SKM-1 treated with dmso at 0.1 percent for 144 hours (cell line): Measurements from ENCODE around the gene NEU4.
"Not testable (repeated sequence)": the region's sequence is repeated elsewhere in the genome, so short reads cannot be mapped to it uniquely, and the experiment has no call there.

Source experiments
- DNase-seq: peaks from one replicate; lab custom pipeline; 2025; ENCODE audit not compliant: unreplicated experiment; lab: John Stamatoyannopoulos, UW

The NEU4 gene, protein sequence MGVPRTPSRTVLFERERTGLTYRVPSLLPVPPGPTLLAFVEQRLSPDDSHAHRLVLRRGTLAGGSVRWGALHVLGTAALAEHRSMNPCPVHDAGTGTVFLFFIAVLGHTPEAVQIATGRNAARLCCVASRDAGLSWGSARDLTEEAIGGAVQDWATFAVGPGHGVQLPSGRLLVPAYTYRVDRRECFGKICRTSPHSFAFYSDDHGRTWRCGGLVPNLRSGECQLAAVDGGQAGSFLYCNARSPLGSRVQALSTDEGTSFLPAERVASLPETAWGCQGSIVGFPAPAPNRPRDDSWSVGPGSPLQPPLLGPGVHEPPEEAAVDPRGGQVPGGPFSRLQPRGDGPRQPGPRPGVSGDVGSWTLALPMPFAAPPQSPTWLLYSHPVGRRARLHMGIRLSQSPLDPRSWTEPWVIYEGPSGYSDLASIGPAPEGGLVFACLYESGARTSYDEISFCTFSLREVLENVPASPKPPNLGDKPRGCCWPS

DNA sequence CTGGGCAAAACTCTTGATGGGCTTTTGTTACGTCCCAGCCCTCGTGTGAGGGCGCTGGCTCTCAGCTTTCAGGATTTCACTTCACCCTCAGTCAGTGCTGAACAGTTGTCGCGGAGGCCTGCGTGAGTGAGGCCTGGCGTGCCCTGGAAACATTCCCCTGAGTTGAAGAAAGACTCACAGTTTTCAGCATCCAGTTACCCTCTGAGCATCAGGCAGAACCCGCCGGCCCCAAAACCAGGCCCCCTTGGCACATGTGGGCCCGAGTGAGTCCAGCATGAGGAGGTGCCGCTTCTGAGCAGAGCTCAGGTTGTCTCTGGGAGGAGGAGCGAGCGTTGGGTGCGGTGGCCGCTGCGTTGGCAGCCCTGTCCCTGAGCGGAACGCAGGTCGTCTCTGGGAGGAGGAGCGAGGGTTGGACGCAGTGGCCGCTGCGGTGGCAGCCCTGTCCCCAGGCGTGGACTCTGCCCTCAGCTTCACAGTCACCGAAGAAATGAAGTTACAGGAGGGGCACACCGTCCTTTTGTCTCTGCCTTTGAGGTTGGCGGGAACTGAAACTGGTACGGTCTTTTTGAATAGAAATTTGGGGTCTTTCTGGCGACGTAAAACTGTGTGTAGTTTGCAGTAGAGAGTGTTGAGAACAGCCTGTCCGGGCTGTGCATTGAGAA lies at the start of gene NEU4:
Gene NEU4 (plus strand): TSS at position 473 of the 662 bp plus-strand sequence. CDS start 5,292 bp downstream, outside the sequence.
- DNase-seq, result no peak

DNA sequence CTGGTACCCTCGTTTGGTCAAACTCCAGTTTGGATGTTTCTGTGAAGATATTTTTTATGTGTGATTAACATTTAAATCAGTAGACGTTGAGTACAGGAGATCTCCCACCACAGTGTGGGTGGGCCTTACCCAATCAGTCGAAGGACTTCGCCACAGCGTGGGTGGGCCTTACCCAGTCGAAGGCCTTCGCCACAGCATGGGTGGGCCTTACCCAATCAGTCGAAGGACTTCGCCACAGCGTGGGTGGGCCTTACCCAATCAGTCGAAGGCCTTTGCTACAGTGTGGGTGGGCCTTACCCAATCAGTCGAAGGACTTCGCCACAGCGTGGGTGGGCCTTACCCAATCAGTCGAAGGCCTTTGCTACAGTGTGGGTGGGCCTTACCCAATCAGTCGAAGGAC lies 49.1 kb upstream of the NEU4 start:
- DNase-seq, result not testable (repeated sequence)

DNA sequence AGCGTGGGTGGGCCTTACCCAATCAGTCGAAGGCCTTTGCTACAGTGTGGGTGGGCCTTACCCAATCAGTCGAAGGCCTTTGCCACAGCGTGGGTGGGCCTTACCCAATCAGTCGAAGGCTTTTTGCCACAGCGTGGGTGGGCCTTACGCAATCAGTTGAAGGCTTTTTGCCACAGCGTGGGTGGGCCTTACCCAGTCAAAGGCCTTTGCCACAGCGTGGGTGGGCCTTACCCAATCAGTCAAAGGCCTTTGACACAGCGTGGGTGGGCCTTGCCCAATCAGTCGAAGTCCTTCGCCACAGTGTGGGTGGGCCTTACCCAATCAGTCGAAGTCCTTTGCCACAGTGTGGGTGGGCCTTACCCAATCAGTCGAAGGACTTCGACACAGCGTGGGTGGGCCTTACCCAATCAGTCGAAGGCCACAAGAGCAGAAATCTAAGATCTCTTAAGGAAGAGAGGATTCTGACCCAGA lies 48.7 kb upstream of the NEU4 start:
- no peak for DNase-seq

DNA sequence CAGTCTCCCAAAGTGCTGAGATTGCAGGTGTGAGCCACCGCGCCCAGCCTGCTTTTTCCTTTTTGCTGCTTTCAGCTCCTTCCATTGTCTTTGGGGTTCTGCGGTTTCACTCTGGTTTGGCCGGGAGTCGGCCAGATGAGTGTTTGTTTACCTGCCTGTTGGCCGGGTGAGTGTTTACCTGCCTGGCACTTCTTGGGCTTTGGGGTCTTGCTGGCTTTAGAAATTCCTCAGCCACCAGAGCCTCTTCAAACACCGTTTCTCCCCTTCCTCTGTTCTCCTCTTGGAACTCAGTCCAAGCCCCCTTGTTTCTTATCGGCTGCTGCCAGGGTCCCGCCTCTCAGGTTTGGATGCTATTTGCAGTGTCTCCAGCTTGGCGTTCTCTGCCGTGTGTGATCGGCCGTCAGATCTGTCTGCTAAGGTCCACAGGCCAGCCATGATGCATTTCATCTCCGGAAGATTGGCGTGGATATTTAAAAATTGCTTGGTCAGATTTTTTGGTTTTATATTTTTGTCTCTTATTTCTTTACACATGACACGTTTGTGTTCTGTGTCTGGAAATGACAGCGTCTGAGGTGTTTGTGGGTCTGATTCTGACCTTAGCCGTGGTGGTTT lies 46.6 kb upstream of the NEU4 start:
- DNase-seq, result no peak

DNA sequence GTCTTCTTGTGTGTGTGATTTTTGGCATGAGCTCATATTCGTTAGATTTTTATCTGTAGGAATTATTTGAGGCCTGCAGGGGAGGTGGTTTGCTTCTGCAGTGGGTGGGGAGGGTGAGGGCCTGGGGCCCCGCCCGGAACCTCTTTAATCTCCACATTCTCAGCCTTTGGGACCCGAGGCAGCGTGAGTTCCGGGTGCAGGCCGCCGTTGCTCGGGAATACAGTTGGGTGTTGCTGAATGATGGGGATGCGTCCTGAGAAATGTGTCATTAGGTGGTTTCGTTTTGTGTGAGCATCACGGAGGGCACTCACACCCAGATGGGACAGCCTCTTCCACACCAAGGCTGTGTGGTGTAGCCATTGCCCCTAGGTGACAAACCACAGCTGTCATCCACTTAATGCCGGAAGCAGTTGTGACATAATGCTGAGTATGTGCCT lies 46.0 kb upstream of the NEU4 start:
- DNase-seq, result no peak

DNA sequence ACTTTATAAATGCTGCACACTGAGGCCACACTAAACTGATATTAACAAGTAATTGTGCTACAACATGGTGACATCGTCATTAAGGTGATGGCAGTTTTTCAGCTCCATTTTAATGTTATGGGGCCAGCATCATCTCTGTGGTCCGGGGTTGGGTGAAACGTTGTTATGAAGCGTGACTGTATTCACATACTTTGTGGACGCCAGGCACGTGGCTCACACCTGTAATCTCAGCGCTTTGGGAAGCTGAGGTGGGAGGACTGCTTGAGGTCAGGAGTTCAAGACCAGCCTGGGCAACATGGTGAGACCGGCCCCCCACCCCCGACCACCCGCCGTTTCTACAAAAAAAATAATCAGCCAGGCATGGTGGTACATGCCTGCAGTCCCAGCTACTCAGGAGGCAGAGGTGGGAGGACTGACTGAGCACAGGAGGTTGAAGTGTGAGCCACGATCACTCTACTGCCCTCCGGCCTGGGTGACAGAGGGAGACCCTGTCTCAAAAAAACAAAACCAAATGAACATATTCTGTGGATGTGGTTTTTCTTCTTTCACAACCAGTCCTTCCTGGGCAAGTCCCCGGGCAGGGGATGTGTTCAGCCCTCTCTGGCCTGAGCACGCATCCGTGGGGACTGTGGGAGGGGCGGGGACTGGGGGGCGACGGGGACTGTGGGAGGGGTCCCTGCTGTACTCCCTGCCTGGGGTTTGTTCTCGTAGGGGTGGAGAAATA lies 45.3 kb upstream of the NEU4 start:
- no peak for DNase-seq

DNA sequence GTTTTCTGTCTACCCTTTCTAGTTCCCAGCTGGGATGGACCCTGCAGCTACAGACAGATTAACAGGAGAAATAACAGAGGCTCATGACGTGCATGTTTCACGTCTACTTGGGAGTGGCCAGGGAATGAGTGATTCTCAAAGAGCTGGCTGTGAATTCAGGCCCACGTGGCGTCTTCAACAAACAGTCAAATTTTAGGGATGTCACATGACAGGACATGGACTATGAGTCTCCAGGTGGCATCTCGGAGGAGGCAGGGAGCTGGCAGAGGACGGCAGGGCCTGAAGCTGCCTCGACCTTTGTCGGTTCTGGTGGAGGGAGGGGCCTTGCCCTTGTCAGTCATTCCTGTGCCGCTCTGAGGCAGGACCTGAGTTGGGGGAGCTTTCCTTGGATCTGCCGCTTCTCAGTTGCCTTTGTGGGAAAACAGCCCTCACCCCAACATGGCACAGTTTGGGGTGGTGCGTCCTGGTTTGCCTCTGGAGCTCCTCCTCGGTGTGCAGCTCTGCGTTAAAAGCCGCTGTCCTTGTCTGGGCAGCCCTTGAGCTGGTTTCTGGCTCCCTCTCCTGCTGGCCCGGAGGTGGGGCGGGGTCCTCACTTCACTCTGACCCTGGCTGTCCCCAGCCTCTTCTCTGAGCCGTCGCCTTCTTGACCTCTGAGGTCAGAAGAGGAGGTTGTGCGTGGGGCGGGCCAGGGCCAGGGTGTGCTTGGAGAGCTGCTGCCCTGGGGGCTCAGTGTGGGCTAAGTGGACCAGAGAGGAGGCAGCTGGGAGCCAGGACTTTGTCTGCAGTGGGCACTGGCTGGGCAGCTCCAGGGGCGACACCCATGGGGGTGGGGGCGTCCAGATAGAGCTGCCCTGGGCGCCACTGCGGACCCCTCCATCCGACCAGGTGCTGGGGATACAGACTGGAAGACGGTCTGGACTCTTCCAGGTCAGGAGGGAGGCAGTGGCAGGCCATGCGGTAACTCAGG lies 44.4 kb upstream of the NEU4 start:
- DNase-seq, result no peak

DNA sequence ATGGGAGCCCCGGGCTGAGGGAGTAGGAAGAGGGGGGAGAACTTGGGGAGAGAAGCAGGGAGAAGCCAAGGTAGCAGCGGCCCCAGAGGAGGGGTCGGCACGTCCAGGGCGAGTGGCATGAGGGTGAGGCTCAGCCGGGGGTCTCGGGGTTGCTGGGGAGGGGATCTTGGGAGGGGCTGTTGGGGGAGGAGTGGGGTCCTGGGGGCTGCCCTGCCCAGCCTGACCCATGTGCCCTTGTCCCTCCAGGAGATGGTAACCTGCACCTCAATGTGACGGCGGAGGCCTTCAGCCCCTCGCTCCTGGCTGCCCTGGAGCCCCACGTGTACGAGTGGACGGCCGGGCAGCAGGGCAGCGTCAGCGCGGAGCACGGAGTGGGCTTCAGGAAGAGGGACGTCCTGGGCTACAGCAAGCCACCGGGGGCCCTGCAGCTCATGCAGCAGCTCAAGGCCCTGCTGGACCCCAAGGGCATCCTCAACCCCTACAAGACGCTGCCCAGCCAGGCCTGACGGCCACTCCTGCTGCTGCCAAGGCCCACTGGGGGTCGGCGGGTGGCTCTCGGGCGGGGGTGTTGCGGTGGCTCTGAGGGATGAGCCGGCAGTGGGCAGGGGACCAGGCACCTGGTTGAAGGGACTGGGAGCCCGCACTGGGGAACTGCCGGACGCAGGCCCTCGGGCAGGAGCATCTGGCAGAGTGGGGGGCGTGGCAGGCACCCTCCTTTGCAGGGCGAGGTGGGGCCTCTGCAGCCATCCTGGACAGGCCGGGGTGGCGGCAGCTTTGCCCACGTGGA lies 41.3 kb upstream of the NEU4 start:
- no peak for DNase-seq

DNA sequence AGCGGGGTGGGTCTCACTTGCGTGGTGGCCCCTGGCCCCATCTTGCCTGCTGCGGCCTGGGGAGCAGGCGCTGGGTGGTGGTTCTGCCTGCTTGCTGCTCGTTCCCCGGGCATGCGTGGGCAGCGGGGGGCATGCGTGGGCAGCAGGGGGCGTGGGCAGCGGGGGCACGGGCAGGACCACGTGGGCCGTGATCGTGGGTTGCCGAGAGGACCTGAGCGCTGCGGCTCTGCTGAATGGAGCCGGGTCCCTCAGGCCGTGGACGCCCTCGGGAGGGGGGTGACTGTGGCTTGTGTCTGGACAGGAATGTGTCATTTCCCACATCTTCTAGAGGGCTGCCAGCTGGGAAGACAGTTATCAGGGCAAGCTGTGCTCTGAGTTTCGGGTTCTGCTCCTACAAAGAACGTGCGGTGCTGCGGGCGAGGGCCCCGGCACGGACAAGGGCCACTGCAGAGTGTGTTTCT lies 40.7 kb upstream of the NEU4 start:
- no peak for DNase-seq

DNA sequence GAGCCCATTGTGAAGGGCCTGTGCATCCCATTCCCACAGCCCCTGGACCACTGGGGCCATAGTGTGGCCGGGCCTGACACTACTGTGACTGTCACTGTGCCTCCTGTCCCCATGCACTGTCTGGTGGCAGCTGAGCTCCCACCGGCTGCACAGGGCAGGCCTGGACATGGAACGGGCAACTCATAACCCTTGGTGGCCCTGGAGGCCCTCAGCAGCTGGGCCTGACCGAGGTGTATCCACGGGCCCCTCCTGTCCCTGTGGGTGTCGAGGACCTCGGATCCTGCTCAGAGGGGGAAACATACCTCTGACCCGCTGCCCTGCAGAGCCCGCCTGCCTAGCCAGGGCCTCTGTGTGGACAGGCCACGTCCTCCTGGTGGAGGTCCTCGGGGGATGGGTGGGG lies 40.1 kb upstream of the NEU4 start:
- DNase-seq, result no peak

DNA sequence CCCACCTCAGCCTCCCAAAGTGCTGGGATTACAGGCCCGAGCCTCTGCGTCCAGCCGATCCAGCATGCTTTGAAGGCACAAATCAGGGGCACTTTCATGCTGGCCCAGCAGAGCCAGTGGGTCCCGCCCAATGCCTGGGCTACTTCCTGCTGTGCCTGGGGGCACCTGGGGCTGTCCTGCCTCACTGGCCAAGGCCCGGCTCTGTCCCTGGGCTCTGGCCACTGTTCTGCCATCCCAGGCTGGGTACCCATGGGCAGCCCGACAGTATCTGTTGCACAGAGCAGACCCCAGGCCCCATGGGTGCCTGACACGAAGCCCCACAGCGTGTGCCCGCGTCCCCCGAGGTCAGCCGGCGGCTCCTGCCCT lies 39.2 kb upstream of the NEU4 start:
- DNase-seq, result no peak

DNA sequence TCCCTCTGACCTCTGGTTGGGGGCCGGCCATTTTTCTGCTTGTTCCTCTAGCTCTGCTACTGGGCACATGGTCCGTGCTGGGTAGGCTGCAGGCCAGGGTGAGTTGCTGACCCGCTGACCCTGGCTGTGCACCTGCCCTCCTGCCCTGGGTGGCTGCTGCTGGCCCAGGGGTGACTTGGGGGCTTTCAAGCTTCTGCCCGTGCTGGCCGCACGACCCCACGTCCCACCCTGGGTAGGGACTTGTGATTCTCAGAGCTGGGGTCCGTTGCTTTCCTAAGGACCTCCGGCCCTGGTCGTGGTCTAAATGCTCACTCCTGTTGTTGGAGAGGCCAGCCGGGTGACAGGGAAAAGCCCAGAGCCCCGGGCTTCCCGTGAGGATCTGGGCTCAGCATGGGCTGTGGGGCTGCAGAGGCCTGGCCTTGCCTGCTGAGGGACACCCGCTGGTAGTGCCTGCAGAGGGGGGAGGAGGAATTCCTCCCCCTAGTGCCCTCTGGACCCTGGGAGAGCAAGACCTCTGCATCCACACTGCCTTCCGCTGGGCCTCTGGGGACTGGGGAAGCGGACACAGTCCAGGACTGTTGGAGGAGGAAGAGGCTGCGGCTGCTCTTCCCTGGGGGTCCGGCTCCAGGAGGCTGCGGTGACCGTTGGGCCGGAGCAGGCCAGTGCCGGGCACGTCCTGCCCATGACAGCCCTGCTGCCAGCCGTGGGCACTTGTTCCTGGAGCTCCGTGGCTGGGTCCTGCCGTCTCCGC lies 38.6 kb upstream of the NEU4 start:
- DNase-seq, result no peak

DNA sequence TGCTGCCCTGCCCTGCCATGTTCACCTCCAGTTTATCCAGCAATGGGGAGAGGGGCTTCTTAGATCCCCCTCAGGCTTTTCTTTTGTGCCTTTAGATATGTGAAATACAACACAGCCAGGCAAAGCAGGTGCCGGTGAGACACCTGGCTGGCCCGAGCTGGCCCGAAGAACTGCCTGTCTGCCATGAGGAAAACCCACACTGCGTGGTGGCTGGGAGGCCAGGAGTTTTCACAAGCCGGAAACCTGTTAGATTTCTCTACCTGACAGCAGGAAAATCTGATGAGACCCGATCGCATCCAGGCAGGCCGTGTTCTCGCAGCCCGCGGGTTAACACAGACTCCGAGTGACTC lies 38.1 kb upstream of the NEU4 start:
- DNase-seq, result no peak

DNA sequence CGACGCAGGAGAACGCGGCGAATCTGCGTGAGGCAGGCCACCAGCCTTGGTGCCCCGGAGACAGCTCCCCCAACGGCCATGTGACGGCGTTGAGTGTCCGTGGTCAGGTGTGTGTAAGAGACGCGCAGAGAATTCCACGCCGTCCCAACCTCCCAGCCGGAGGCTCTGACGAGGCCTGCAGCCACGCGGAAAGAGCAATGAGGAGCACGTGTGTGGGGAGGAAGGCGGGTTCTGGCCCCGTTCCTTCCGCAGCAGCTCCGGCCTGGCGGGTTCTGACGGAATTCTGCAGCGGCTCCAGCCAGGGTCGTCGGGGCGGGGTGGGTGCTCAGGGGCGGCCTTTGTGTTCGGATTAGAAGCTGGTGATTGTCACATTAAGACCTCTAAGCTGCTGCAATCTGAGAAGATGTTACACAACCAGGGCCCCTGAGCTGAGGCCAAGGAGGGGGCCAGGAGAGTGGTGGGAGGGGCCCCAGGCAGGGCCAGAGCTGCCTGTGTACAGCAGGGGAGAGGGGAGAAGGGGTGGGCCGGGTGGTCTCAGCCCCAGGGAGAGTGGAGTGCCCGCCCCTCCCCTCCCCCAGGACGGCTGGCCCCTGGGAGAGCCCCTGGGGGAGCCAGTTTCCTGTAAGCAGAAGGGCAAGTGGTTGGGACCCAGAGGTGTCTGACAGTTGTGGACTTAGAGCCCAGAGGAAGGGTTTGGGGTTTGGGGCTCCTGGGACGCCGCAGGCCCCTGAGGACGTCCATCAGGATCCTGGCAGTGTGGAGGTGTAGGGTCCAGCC lies 37.5 kb upstream of the NEU4 start:
- DNase-seq, result no peak

DNA sequence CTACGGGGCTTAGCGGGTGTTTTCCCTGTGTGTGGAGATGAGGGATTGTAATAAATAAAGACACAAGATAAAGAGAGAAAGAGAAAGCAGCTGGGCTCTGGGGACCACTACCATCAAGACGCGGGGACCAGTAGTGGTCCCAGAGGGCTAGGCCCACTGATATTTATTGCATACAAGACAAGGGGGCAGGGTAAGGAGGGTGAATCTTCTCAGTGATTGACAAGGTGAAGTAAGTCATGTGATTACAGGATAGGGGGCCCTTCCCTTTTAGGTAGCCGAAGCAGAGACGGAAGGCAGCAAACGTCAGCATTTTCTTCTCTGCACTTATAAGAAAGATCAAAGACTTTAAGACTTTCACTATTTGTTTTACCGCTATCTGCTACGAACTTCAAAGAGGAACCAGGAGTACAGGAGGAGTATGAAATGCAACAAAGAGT lies 36.9 kb upstream of the NEU4 start:
- no peak for DNase-seq

DNA sequence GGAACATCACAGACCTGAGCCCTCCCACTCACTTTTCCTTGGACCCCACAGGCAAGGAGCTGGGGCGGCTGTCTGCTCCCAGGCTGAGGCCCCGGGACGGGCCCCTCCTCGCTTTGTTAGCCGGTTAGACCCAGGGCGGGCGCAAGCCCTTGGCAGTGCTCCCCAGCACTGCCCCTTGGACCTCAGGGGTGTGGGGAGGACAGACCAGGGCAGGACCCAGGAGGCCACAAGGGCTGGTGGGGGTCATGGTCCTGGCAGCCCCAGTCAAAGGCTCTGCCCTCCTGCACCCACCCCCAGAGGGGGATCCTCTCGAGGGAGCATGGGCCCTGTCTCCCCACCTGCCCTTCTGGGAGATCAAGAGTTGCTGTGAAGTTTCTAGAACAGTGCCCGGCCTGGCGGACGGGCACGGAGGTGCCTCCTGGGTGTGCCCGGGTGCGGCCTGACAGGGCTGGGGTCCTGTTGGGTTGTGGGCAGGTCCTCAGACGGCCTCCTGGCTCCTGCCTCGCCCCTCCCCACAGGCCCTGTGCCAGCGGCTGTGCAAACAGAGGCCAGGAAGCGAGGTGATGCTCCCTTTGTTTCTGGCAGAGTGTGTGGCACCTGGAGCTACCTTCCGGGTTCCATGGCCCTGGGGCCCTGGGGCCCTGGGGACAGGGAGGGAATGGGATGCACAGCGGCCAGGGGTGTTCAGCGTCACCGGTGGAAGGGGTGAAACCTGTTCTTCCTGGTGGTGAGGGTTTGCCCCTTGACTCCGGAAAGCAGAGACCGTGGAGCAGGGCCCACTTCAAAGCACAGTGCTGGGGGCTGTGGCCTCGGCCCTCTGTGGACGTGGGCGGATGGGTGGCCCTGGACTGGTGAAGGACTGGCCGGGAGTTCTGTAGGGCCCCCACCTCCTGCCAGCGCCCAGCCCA lies 35.2 kb upstream of the NEU4 start:
- DNase-seq, result no peak
